CMK (cell line): Measurements from ENCODE around the gene KIRREL3.
"Not testable (repeated sequence)": the region's sequence is repeated elsewhere in the genome, so short reads cannot be mapped to it uniquely, and the experiment has no call there.

Experiments used
- DNase-seq: peaks from one replicate; pipeline ENCODE4 v3.0.0-alpha.2; 2010; ENCODE audit warnings: low read depth

KIRREL3 gene

DNA sequence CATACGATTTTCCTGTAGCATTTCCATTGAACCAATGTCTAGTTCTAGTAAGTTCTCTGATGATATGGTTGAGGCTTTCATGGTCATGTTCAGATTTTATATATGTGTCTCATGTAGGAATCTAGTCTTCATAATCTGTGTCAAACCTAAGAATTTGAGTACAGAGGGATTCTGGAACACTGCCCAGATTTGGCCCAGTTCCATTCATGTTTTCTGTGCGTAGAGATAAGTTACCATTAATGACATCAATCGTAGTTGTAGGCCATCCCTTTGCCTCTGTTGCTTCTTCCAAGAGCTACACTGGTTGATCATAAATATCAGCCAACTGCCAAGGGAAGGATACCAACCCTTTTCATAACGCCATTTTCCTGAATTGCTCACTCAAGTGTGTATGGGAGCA lies 621.8 kb downstream of the KIRREL3 start:
- DNase-seq = no peak

DNA sequence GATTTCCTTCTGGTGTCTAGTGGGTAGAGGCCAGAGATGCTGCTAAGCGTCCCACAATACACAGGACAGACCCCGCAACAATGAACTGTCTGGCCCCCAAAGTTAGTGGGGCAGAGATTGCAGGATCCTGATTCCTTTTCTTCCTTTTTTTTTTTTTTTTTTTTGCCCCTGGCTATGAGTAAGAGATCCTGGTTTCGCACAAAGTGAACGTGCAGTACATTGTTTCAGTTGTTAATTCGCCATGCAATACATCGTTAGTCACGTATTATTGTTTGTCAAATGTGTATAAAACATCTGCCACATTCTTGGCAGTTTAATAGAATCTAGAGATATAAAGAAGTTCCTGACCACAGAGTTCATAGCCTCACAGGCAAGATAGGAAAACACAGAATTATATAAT lies 624.8 kb downstream of the KIRREL3 start:
- no peak for DNase-seq

GRCh38 chr11:126374562-126375300 lies 625.8 kb downstream of the KIRREL3 start:
- DNase-seq = not testable (repeated sequence)

GRCh38 chr11:126373389-126374066 lies 627.0 kb downstream of the KIRREL3 start:
- not testable (repeated sequence) for DNase-seq
